AG04449 (cell line): ENCODE measurements around the gene ESYT3.

ENCODE experiments used
- CTCF ChIA-PET: fragments of 350-600 bp; formaldehyde crosslinking; extraction: SDS; loops from one replicate; lab custom pipeline; 2021; ENCODE audit warnings: antibody characterized with exemption; lab: Yijun Ruan, JAX
- POLR2A ChIA-PET: fragments of 400-600, 350-600 bp; formaldehyde crosslinking; extraction: SDS; loops from one replicate; lab custom pipeline; 2020; ENCODE audit warnings: antibody characterized with exemption, inconsistent platforms; lab: Yijun Ruan, JAX
- DNase-seq: peaks from one replicate; pipeline ENCODE4 v3.0.0-alpha.2; 2010; ENCODE audit warnings: low read depth, low spot score
- H3K4me3 ChIP-seq: 2 replicates; pipeline ENCODE4 v1.5.1; 2011; ENCODE audit warnings: low read depth, mild to moderate bottlenecking, control low read depth, low read length
- TF ChIP-seq, protein P1 (sequence below): IDR thresholded peaks from one replicate; pipeline ENCODE4 v1.5.1; 2011; ENCODE audit warnings: mild to moderate bottlenecking, moderate library complexity, low read length, control low read depth, inconsistent platforms; ENCODE audit not compliant: insufficient read depth; ENCODE audit errors: missing control alignments

Gene ESYT3

DNA sequence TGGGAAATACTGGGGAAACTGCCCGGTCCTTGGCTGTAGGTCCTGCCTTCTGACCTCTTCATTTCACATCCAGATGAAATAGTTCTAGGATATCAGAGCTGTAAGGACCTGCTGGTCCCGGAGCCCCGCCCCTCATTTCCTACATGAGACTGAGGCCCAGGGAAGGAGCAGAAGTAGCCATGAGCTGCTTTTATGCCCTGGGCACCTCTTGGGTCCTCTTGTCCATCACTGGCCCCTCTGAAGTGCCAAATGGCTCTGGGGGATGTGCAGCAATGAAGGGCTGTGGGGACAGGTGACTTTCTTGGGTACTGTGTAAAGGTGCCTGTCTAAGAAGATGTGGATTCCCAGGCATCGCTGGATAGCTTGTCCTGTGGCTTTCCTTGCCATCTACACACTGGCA lies 40.3 kb upstream of the ESYT3 start:
- POLR2A ChIA-PET: no interaction called here
- no peak for DNase-seq
- CTCF ChIA-PET: interaction anchor here (1.2 kb wide), 1 partner anchor 24 kb away, joined by 8 read pairs; no protein-coding TSS in a partner anchor
- TF ChIP-seq, protein P1, sequence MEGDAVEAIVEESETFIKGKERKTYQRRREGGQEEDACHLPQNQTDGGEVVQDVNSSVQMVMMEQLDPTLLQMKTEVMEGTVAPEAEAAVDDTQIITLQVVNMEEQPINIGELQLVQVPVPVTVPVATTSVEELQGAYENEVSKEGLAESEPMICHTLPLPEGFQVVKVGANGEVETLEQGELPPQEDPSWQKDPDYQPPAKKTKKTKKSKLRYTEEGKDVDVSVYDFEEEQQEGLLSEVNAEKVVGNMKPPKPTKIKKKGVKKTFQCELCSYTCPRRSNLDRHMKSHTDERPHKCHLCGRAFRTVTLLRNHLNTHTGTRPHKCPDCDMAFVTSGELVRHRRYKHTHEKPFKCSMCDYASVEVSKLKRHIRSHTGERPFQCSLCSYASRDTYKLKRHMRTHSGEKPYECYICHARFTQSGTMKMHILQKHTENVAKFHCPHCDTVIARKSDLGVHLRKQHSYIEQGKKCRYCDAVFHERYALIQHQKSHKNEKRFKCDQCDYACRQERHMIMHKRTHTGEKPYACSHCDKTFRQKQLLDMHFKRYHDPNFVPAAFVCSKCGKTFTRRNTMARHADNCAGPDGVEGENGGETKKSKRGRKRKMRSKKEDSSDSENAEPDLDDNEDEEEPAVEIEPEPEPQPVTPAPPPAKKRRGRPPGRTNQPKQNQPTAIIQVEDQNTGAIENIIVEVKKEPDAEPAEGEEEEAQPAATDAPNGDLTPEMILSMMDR: no peak
- no peak overlapping the region for H3K4me3 ChIP-seq

DNA sequence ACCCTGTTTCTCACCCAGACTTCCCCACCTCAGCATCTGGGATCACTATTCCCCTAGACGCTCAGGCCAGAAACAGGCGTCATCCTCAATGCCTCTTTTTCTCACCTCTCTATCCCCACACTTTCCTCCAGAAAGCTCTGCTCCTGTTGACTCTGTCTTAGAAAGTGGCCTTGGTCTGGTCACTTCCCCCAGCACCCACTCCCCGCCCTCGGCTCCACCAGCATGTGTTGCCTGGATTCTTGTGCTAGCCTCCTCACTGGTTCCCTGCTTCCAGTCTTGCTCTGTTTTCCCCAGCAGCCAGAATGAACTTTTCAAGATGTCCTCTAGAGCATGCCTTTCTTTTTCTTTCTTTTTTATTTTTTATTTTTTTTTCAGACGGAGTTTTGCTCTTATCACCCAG lies 39.7 kb upstream of the ESYT3 start:
- TF ChIP-seq, protein P1: no peak
- ChIA-PET POLR2A (no interaction called here), CTCF (interaction anchor here (1.2 kb wide), 1 partner anchor 24 kb away, joined by 8 read pairs; no protein-coding TSS in a partner anchor)
- H3K4me3 ChIP-seq: no peak overlapping the region
- no peak for DNase-seq

DNA sequence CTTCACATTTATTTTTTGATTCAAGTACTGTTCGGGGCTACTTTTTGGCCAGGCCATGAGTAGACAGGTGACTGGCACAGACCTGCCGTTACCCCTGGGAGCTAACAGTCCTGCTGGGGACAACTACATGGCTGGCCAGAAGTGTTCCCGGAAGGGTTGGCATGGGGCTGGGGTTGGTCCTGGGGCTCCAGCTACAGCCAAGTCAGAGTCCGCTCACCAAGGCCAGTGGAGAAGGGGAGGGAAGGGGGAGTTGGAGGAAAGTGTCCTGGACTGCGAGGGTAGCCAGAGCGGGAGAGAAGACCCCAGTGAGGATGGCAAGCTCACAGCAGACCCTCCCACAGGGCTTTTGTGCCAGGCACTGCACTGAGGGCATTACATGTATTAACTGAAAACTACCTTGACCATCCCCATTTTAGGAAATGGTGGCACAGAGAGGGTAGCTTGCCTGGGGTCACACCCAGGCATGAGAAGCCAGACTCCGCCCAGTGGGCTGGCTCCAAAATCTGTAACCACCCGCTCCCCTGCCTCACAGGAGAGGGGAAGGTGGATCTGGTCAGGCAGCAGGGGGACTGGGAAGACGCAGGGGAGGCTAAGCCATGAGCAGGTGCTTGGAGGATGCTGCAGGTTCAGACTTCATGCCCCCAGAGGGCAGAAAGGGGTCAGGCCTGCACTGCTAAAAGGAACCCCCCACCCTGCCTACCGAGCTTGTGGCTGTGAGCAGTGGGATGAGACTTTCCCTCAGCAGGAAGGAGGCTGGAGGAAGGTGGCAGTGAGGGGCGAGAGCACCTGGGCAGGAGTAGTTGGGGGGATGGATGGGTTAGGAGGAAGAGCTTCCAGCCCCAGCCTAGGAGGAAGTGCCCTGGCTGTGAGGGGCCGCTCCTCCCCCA lies 38.3 kb upstream of the ESYT3 start:
- ChIA-PET CTCF (interaction anchor here (1.3 to 6.4 kb wide), 2 partner anchors 13 to 22 kb away, joined by 5 to 66 read pairs; no protein-coding TSS in a partner anchor), POLR2A (no interaction called here)
- TF ChIP-seq, protein P1: no peak
- no peak overlapping the region for H3K4me3 ChIP-seq
- no peak for DNase-seq

DNA sequence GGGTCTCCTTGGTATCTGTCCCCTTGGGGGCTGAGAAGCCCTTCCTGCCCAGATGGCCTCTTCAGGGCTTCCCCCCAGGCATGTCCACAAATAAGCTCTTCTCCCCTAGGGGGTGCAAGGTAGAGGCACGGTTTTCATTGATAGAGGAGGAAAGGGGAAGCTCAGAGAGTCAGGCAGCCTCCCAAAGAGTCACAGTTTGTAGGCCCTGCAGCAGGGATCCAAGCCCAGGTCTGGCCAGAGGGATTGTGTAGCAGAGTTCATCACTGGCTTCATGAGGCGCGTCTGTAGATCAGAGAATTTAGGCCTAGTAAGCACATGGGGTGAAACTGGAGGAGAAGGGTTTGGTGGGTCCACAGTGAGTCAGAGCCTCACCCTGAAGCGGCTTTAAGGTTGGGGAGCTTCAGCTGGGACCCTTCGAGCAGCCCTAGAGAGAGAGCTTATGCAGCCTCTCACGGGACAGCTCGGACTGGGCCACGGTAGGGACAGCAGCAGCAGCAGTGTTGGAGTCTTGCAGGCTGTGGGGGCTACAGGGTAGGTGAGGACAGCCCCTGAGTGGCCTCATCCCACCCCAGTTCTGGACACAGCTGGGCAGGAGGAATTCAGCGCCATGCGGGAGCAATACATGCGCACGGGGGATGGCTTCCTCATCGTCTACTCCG lies 37.5 kb upstream of the ESYT3 start:
- ChIA-PET CTCF (interaction anchor here (0.9 to 6.4 kb wide), 4 partner anchors 12 to 34 kb away, joined by 3 to 66 read pairs (median 4); no protein-coding TSS in a partner anchor), POLR2A (no interaction called here)
- TF ChIP-seq, protein P1: no peak
- DNase-seq: no peak
- no peak overlapping the region for H3K4me3 ChIP-seq

DNA sequence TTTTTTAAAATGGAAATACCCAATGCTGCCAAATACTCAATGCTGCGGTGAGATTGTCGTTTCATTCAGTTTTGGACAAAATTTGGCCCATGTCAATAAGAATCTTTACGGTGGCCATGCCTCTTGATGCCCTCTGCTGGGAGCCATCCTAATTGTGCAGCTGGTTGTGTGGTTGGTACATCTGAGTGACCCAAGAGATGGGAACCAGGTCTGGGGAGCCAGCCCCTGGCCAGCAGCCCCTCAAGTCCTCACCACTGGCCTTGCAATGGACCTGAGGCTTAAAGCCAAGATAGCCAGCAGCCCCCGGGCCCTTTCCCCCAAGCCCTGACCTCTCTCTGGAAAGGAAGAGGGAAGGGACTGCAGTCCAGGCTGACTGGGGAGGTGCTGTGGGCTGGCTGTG lies 36.4 kb upstream of the ESYT3 start:
- ChIA-PET POLR2A (no interaction called here), CTCF (interaction anchor here (0.6 to 6.4 kb wide), 3 partner anchors 10 to 20 kb away, joined by 3 to 66 read pairs (median 3); no protein-coding TSS in a partner anchor)
- no peak overlapping the region for H3K4me3 ChIP-seq
- TF ChIP-seq, protein P1: peak; percentile 11
- DNase-seq: no peak
